ENCODE measurements around the gene PCDHGA1.

DNA sequence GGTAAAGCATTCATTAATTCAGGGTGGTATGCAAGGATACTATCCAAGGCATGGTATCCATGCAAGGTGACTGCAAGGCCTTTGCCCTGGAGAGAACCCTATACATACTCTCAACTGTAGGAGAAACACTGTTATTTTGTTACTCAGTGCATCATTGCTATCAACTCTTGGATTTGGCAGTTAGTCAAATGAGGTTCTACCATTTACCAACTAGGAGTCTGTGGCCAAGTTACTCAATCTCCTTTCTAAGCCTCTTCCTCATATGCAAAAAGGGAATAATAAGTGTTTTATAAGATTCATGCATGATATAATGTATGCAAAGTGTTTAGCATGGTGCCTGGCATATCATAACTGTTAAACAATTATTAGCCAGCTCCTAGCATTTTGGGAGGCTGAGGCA, 149.5 kb downstream of the PCDHGA1 start:
- TF ChIP-seq CTCF (conservative IDR thresholded peaks at IDR 0.05; ENCODE audit: low read depth, low read length) (no peak), EZH2 (IDR thresholded peaks at IDR 0.05; ENCODE audit: borderline replicate concordance, low read depth, low read length, poor library complexity, severe bottlenecking) (no peak)

All from A673 (cell line).